Spinal cord (tissue), 10 donors: ENCODE measurements around the gene MYBPC1. TPM values are rescaled to one million over a fixed set of nuclear protein-coding genes. Genes with fewer than 3 reads are reported as not detected.

Experiments used
- DNase-seq, 6 donors: peaks; one replicate each; pipeline versions ENCODE4 v3.0.0 to v3.0.0-alpha.2; 2013 to 2015; ENCODE audit warnings: low spot score in 6 of 6, low read depth in 4 of 6
- H3K27ac ChIP-seq: one replicate; pipeline ENCODE4 v1.5.1; 2013; ENCODE audit warnings: low read depth, low read length, control low read depth
- H3K27me3 ChIP-seq: one replicate; pipeline ENCODE4 v1.6.1; 2013; ENCODE audit warnings: low read length; ENCODE audit not compliant: control insufficient read depth, insufficient read depth
- H3K36me3 ChIP-seq: one replicate; pipeline ENCODE4 v1.6.1; 2013; ENCODE audit warnings: low read length; ENCODE audit not compliant: control insufficient read depth, insufficient read depth
- H3K4me1 ChIP-seq: one replicate; pipeline ENCODE4 v1.6.1; 2013; ENCODE audit warnings: low read length; ENCODE audit not compliant: control insufficient read depth, insufficient read depth
- H3K4me3 ChIP-seq: one replicate; pipeline ENCODE4 v1.5.1; 2013; ENCODE audit warnings: low read depth, low read length, control low read depth
- H3K9me3 ChIP-seq: one replicate; pipeline ENCODE4 v1.6.1; 2013; ENCODE audit warnings: low read length; ENCODE audit not compliant: control insufficient read depth, insufficient read depth
- WGBS: methylation state at CpG from one replicate; pipeline ENCODE4 v1.1.5; 2013; ENCODE audit warnings: missing lambda C conversion rate; ENCODE audit not compliant: insufficient coverage; 5-methylcytosine and 5-hydroxymethylcytosine counted together
- polyA plus RNA-seq, 2 donors: library from polyadenylated mRNA; unstranded; fragments of 120-200 nt; gene quantifications; one replicate each; pipeline ENCODE4 v1.2.1, GENCODE V29; 2013; ENCODE audit not compliant: insufficient read length in 2 of 2
- total RNA-seq, 2 donors: library from RNA; depleted of rRNA in 1 of 2; stranded (reverse); fragments of 120-200 nt in 1 of 2; fragments of >200 nt in 1 of 2; gene quantifications; one replicate each; pipeline versions ENCODE4 v1.2.3 to v1.2.4, GENCODE V29; 2013 to 2014
- donor health status: healthy.

The MYBPC1 gene
- total and polyA plus RNA-seq, 4 donors: 4.6 to 13.8 (median 6.5) TPM

GRCh38 chr12:101597164-101597563 is 2.4 kb downstream of the MYBPC1 start:
- no peaks in the 10 kb centered on the region for H3K9me3 ChIP-seq
- no peaks in the 10 kb centered on the region for H3K36me3 ChIP-seq
- H3K4me1 ChIP-seq: no peaks in the 10 kb centered on the region
- no peak overlapping the region for H3K4me3 ChIP-seq
- WGBS: 89% methylated on average over 1 of the region's 2 CpGs
- no peak overlapping the region for H3K27ac ChIP-seq
- no peak for DNase-seq
- no peaks in the 10 kb centered on the region for H3K27me3 ChIP-seq

- Histone ChIP-seq H3K4me1 (no peaks in the 10 kb centered on the region), H3K4me3 (no peak overlapping the region), H3K27ac (no peak overlapping the region), H3K36me3 (no peaks in the 10 kb centered on the region), H3K9me3 (no peaks in the 10 kb centered on the region), H3K27me3 (no peaks in the 10 kb centered on the region)
- no peak for DNase-seq
- WGBS: 100% methylated on average over 1 of the region's 3 CpGs
Measured at GRCh38 chr12:101598483-101598882, 3.7 kb downstream of the MYBPC1 start.

GRCh38 chr12:101599311-101599710 is 4.5 kb downstream of the MYBPC1 start:
- WGBS: no CpG with 5 or more reads among the region's 1 CpG
- Histone ChIP-seq H3K27ac (no peak overlapping the region), H3K4me1 (no peaks in the 10 kb centered on the region), H3K4me3 (no peak overlapping the region), H3K9me3 (no peaks in the 10 kb centered on the region), H3K27me3 (no peaks in the 10 kb centered on the region), H3K36me3 (no peaks in the 10 kb centered on the region)
- no peak for DNase-seq

- Histone ChIP-seq H3K9me3 (no peaks in the 10 kb centered on the region), H3K4me1 (no peaks in the 10 kb centered on the region), H3K27ac (no peak overlapping the region), H3K27me3 (no peaks in the 10 kb centered on the region), H3K36me3 (no peaks in the 10 kb centered on the region), H3K4me3 (no peak overlapping the region)
- peak in 1 of 6 donors; percentile 33 for DNase-seq
- 83% methylated on average over 1 of the region's 5 CpGs for WGBS
Measured at GRCh38 chr12:101599771-101600484, 5.2 kb downstream of the MYBPC1 start.

GRCh38 chr12:101604132-101604531 is 9.4 kb downstream of the MYBPC1 start:
- no peak overlapping the region for H3K27ac ChIP-seq
- H3K4me1 ChIP-seq: no peaks in the 10 kb centered on the region
- no CpG with 5 or more reads among the region's 1 CpG for WGBS
- H3K27me3 ChIP-seq: no peaks in the 10 kb centered on the region
- DNase-seq: no peak
- no peaks in the 10 kb centered on the region for H3K36me3 ChIP-seq
- no peak overlapping the region for H3K4me3 ChIP-seq
- no peaks in the 10 kb centered on the region for H3K9me3 ChIP-seq

GRCh38 chr12:101607894-101608293 is 13.1 kb downstream of the MYBPC1 start:
- no peaks in the 10 kb centered on the region for H3K36me3 ChIP-seq
- no CpG with 5 or more reads among the region's 2 CpGs for WGBS
- no peak overlapping the region for H3K4me3 ChIP-seq
- no peak for DNase-seq
- H3K9me3 ChIP-seq: no peaks in the 10 kb centered on the region
- no peaks in the 10 kb centered on the region for H3K27me3 ChIP-seq
- H3K4me1 ChIP-seq: no peaks in the 10 kb centered on the region
- no peak overlapping the region for H3K27ac ChIP-seq

DNA sequence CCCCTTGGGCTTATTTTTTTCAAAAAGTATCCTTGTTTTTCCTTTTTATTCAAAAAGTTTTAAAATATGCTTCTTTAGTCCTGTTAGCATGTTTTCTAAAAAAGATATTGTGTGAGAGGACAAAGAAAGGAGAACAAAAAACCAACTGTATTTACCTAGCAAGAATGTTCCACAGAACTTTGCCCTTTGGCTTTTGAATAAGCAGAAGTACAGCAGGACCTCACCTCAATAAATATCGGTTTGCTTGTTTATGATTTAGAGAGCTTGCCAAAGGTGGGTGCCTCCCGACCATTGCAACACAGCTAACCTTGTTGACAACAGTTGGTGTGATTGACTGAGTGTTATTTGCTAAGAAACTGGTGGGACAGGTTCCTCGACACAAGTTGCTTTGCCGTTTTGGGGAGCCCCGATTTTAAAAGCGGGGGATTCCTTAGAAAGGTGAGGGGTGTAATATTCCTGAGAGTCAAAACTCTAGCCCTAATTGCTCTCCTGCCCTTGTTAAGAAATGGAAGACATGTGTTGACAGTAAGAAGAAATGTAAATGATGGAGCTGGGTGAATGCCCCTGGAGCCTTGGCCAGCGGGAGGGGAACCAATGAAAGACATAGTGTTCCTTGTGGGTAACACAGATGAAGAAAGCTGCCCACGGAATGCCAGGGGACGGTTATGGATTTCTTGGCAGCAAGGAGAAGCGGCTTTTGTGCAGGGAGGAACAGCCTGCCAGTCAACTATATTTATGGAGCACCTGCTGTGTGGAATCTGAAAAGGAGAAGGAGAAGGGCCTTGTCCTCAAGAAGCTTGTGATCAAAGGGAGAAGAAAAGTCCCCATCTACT is 13.7 kb downstream of the MYBPC1 start:
- H3K9me3 ChIP-seq: no peaks in the 10 kb centered on the region
- no peaks in the 10 kb centered on the region for H3K27me3 ChIP-seq
- H3K36me3 ChIP-seq: no peaks in the 10 kb centered on the region
- no peak for DNase-seq
- no peaks in the 10 kb centered on the region for H3K4me1 ChIP-seq
- no peak overlapping the region for H3K4me3 ChIP-seq
- no peak overlapping the region for H3K27ac ChIP-seq
- WGBS: 78% methylated on average over 8 of the region's 10 CpGs

- H3K27ac ChIP-seq: no peak overlapping the region
Measured at GRCh38 chr12:101609198-101609597, 14.4 kb downstream of the MYBPC1 start.

DNA sequence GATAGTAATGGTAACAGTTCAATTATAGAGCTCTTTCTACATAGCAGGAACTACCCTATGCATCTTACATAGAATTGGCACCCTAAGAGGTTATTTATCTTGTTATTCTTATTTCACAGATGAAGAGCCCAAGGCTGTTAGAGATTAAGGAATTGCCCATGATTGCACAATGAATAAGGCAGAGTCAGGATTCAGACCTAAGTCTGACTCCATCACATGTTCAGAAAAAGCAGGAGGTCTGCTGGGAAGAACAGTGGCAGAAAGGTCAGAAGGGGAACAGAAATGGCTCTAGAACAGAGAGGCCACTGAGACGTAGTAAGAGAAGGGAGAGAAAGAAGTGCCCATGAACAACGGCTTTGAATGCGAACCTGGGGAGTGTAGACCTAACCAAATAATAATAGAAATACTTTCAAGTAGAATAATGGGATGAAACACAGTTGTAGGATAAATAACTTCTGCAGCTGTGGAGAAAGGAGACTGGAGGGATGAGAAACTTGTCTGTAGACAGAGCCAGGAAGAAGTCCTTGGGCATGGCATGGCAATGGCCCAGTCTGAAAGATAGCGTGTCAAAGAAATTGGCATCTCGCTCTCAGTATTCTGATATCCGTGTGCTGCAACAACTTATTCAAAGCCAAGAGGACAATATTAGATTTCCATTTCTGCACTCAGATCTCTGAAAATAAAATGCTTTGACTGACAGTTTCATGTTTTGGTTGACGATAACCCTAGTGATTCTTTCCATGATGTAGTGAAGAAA is 17.6 kb downstream of the MYBPC1 start:
- Histone ChIP-seq H3K27ac (no peak overlapping the region), H3K4me3 (no peak overlapping the region), H3K9me3 (no peaks in the 10 kb centered on the region), H3K27me3 (no peaks in the 10 kb centered on the region), H3K36me3 (no peaks in the 10 kb centered on the region), H3K4me1 (no peaks in the 10 kb centered on the region)
- no CpG with 5 or more reads among the region's 7 CpGs for WGBS
- DNase-seq: no peak

More at GRCh38 chr12:101609198-101609597, 14.4 kb downstream of the MYBPC1 start:
- 100% methylated on average over 3 of the region's 4 CpGs for WGBS
- Histone ChIP-seq H3K4me3 (no peak overlapping the region), H3K4me1 (no peaks in the 10 kb centered on the region), H3K36me3 (no peaks in the 10 kb centered on the region), H3K27me3 (no peaks in the 10 kb centered on the region), H3K9me3 (no peaks in the 10 kb centered on the region)
- DNase-seq: no peak
